ENCODE results near the gene TTC38. TPM values are rescaled to one million over a fixed set of nuclear protein-coding genes. Genes with fewer than 3 reads are reported as not detected.

Gene TTC38
- polyA plus RNA-seq, 2 of the 4 experiments (the other 2 are of a cell fraction): 12.4 to 22.1 TPM

- no peak for TF ChIP-seq MAZ (IDR thresholded peaks at IDR 0.05; ENCODE audit: borderline replicate concordance, low read depth, low read length)
- no peak for TF ChIP-seq REST (IDR thresholded peaks at IDR 0.05)
- no peak for TF ChIP-seq ZFP36 (IDR thresholded peaks at IDR 0.05; ENCODE audit: borderline replicate concordance, partially characterized antibody)
- no peak for TF ChIP-seq HOXA7 (CRISPR knock-in tag; IDR thresholded peaks at IDR 0.05)
- no peak for TF ChIP-seq EHF (CRISPR knock-in tag; IDR thresholded peaks at IDR 0.05)
- TF ChIP-seq TP53 (CRISPR knock-in tag; IDR thresholded peaks at IDR 0.05): no peak
- no peak for TF ChIP-seq CEBPB (IDR thresholded peaks at IDR 0.05)
- no peak for TF ChIP-seq SMC3 (IDR thresholded peaks at IDR 0.05)
- no peak for TF ChIP-seq MAX (IDR thresholded peaks at IDR 0.05)
- no peak for TF ChIP-seq RARB (CRISPR knock-in tag; IDR thresholded peaks at IDR 0.05)
- no peak for TF ChIP-seq POLR2A (IDR thresholded peaks at IDR 0.05; ENCODE audit: low read length)
- no peak for TF ChIP-seq JUN (IDR thresholded peaks at IDR 0.05)
- no peak for TF ChIP-seq CBX8 (IDR thresholded peaks at IDR 0.05)
- TF ChIP-seq NR3C1 (IDR thresholded peaks at IDR 0.05): no peak
- TF ChIP-seq RNF2 (IDR thresholded peaks at IDR 0.05; ENCODE audit: borderline replicate concordance, low read depth): no peak
- no peak for TF ChIP-seq TFCP2L1 (CRISPR knock-in tag; IDR thresholded peaks at IDR 0.05)
- POLR2A ChIA-PET: no interaction called here
- no peak for DNase-seq (ENCODE audit: low read depth in 1 of 2, low spot score in 1 of 2)
- H3K4me3 ChIP-seq: no peak overlapping the region
- no peak for ATAC-seq
- CTCF ChIA-PET: interaction anchor here (0.8 to 20.1 kb wide), 4 partner anchors 32 to 322 kb away, joined by 4 to 272 read pairs (median 28); no protein-coding TSS in a partner anchor
- FAIRE-seq: no peak
- WGBS (ENCODE audit: missing lambda C conversion rate): 92% methylated on average over 14 of the region's 15 CpGs
- no peak overlapping the region for H3K27ac ChIP-seq
- H3K4me2 ChIP-seq: no peak overlapping the region
- H3K9me3 ChIP-seq: no peaks in the 10 kb centered on the region
- no peaks in the 10 kb centered on the region for H3K4me1 ChIP-seq
Observed at GRCh38 chr22:46318576-46318975, 50.8 kb downstream of the TTC38 start.

DNA sequence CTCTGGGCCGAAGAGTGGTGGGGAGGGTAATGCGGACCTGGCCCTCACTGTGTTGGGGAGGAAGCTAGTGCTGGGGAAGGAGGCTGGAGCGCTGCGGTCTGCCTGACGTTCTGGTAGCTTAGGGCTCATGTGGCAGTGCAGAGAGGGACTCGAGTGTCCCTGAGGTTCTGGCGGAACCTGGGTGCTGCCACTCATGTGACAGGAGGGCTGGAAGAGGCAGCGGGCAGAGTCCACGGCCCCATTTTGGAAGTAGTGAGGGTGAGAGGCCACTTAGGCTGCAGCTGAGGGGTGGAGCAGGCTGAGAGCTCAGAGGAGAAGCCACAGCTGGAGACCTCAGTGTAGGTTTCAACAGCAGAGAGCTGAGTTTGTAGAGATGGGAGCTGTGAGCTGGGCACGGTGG is 51.5 kb downstream of the TTC38 start:
- Histone ChIP-seq H3K4me3 (no peak overlapping the region), H3K9me3 (no peaks in the 10 kb centered on the region), H3K27ac (no peak overlapping the region), H3K4me1 (no peaks in the 10 kb centered on the region), H3K4me2 (no peak overlapping the region)
- FAIRE-seq (no peak), ATAC-seq (no peak), DNase-seq (ENCODE audit: low read depth in 1 of 2, low spot score in 1 of 2) (no peak)
- 91% methylated on average over 10 of the region's 10 CpGs for WGBS (ENCODE audit: missing lambda C conversion rate)
- POLR2A ChIA-PET: no interaction called here
- TF ChIP-seq PHF8 (IDR thresholded peaks at IDR 0.05; ENCODE audit: borderline replicate concordance, low read depth) (no peak), EP300 (IDR thresholded peaks at IDR 0.05) (no peak), HDAC2 (IDR thresholded peaks at IDR 0.05) (no peak), KDM1A (IDR thresholded peaks at IDR 0.05; ENCODE audit: low read depth) (no peak), ESRRA (IDR thresholded peaks at IDR 0.05; ENCODE audit: borderline replicate concordance, low read length) (no peak), NR3C1 (IDR thresholded peaks at IDR 0.05) (no peak), MAZ (IDR thresholded peaks at IDR 0.05; ENCODE audit: borderline replicate concordance, low read depth, low read length) (no peak), HOXB13 (CRISPR knock-in tag; IDR thresholded peaks at IDR 0.05; ENCODE audit: low read depth) (no peak)
- CTCF ChIA-PET: interaction anchor here (0.8 to 20.1 kb wide), 3 partner anchors 12 to 198 kb away, joined by 3 to 272 read pairs (median 5); no protein-coding TSS in a partner anchor

DNA sequence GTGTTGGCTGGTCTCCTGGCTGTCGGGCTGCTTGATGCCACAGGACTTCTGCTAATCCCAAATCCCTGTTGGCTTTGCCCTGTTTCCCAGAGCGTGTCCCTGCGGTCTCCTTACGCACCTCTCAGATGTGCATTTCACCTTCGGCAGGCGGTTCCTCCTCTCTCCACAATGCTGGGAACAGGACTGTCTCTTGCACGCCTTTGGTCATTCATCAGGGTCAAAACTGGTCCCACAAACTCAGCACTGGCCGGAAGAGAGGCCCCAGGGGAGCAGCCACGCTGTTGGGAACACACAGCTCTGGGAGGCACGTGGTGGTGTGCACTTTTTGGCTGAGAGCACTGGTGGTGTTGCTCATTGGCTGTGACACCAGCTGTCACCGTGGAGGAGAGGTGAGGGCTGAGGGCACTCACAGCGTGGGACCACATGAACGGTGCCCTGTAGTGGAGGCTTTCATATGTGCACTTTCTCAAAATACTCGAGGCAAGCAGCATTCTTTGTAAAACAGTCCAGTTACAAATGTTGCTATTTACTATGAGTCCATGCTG is 52.4 kb downstream of the TTC38 start:
- 90% methylated on average over 10 of the region's 14 CpGs for WGBS (ENCODE audit: missing lambda C conversion rate)
- ChIA-PET POLR2A (no interaction called here), CTCF (interaction anchor here (0.6 to 20.1 kb wide), 4 partner anchors 187 to 326 kb away, joined by 4 to 272 read pairs (median 4); no protein-coding TSS in a partner anchor)
- Histone ChIP-seq H3K4me1 (no peaks in the 10 kb centered on the region), H3K4me3 (no peak overlapping the region), H3K4me2 (no peak overlapping the region), H3K27ac (no peak overlapping the region), H3K9me3 (no peaks in the 10 kb centered on the region)
- FAIRE-seq: no peak
- no peak for ATAC-seq
- TF ChIP-seq USF2 (IDR thresholded peaks at IDR 0.05) (no peak), RFX5 (IDR thresholded peaks at IDR 0.05) (no peak), SREBF2 (IDR thresholded peaks at IDR 0.05) (no peak), MAFK (IDR thresholded peaks at IDR 0.05; ENCODE audit: partially characterized antibody) (no peak), EP300 (IDR thresholded peaks at IDR 0.05) (no peak)
- no peak for DNase-seq (ENCODE audit: low read depth in 1 of 2, low spot score in 1 of 2)
